ENCODE results near the gene TPSG1.
"Not testable (repeated sequence)": the region's sequence is repeated elsewhere in the genome, so short reads cannot be mapped to it uniquely, and the experiment has no call there.

Gene TPSG1

DNA sequence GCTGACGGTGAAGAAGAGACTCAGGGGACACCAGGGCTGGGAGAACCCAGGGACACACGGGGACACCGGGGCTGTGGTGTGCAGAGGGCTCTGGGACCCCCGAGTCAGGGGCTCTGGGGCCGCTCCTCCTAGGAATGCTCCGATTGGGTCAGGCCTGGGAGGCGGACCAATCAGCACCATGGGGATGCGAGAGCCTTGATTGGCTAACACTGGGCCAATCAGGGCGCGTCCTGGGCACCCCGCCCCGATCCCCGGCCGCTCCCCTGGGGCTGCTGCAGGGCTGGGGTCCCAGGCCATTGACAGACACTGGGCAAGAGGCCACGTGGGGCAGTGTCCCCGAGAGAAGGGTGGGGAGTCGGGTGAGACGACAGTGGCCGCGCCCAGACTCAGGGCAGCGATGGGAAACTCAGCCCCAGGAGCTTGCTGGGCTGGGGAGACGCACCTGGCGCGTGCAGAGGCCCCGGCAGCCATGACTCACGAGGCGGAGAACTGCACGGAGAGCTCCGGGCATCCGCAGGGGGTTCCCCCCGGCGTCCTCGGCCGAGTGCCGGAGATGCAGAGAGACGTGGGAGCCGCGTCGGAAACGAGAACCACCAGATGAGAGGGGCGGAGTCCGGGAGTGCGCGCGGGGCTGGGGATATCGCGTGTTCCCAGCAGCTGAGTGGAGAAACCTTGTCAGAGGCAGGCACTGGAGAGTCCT lies 7.1 kb upstream of the TPSG1 start:
- not testable (repeated sequence) for FAIRE-seq; DNase-seq (ENCODE audit: insufficient read length, low spot score)

DNA sequence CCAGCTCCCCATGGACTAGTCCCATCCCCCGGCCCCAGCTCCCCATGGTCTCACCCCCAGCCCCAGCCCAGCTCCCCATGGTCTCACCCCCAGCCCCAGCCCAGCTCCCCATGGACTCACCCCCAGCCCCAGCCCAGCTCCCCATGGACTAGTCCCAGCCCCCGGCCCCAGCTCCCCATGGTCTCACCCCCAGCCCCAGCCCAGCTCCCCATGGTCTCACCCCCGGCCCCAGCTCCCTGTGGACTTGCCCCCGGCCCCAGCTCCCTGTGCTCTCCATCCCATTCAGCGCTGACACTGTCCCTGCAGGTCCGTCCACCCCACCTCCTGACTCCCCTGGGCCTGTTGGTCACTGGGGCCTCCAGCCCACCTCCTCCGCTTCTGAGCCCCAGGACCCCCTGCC lies 6.2 kb upstream of the TPSG1 start:
- not testable (repeated sequence) for DNase-seq (ENCODE audit: insufficient read length, low spot score); FAIRE-seq

DNA sequence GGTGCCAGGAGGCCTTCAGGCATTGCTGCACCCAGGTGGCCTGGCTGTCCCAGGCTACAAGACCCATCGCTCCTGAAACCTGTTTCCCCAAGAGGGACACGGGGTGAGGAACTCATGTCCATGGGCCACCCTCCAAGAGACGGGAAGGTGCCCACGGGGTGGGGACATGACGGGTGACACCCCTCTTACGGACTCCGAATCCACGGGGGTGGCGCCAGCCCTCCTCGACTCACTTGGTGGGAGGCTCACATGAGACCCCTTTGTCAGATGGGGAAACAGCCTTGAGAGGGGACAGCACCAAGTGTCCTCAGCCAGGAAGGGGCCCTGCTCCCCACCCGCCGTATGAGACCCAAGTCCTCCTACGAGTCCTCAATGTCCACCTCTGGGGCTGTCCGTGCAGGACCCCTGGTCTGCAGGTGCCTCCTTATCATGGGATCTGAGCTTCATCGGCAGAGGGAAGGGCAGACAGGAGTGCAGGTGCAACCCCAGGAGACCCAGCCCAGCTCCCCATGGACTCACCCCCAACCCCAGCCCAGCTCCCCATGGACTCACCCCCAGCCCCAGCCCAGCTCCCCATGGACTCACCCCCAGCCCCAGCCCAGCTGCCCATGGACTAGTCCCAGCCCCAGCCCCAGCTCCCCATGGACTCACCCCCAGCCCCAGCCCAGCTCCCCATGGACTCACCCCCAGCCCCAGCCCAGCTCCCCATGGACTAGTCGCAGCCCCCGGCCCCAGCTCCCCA lies 5.6 kb upstream of the TPSG1 start:
- not testable (repeated sequence) for DNase-seq (ENCODE audit: insufficient read length, low spot score); FAIRE-seq

DNA sequence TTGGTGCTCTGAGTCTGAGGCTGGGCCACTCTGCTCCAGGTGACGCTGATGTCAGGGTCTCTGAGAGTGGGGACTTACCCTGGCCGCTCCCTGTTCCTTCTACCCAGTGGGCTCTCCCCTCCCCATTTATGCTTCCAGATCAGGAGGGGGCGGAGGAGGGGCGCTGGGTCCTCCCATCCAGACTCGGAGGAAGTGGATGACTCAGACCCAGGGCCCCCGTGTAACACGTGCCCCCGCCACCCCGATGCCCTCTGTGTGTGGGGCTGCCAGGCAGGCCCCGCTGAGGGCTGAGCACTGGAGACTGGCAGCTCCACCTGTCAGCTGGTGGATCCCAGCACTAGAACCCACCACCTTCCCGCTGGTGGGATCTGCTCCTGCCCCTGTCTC lies 5.0 kb upstream of the TPSG1 start, which contains the start of gene TPSB2:
Gene TPSB2 (minus strand): TSS at position 101 of the 387 bp plus-strand sequence. CDS start 233 bp downstream, outside the sequence.
- not testable (repeated sequence) for FAIRE-seq

DNA sequence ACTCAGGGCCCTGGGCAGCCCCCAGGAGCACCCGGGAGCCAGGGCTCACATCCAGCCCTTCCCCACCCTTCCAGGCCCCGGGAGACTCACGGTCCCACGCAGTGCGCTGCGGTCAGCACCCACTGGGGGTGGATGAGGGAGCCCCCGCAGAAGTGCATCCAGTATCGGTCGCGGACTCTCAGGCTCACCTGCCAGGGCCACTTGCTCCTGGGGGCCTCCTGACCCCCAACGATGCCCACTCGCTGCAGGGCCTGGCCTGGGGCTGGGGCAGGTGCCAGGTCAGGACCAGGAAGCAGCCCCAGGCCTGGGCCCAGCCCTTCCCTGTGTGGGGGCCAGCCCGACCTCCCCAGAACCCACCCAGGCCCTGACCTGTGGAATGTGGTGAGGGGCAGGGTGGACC lies 4.4 kb upstream of the TPSG1 start:
- not testable (repeated sequence) for FAIRE-seq

More for the DNA sequence above, 5.0 kb upstream of the TPSG1 start, which contains the start of gene TPSB2:
- DNase-seq (ENCODE audit: insufficient read length, low spot score) = not testable (repeated sequence)

DNA sequence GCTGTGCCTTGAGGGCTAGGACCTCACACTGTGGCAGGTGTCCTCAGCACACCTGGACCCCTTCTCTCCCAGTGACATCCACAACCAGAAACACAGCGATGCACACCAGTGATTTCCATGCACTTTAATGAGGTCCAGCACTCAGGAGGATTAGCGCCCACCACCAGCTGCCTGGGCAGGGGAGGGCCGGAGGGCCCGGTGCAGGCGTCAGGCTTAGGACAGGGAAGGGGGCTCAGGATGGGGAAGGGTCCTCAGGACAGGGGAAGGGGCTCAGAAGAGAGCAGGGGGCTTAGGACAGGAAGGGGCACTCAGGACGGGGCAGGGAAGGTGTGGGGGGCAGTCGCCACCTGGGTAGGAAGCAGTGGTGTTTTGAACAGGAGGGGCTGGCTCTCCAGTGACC lies 3.2 kb upstream of the TPSG1 start:
- DNase-seq (ENCODE audit: insufficient read length, low spot score) = not testable (repeated sequence)
- FAIRE-seq = peak; percentile 98

More for the DNA sequence above, 4.4 kb upstream of the TPSG1 start:
- not testable (repeated sequence) for DNase-seq (ENCODE audit: insufficient read length, low spot score)

DNA sequence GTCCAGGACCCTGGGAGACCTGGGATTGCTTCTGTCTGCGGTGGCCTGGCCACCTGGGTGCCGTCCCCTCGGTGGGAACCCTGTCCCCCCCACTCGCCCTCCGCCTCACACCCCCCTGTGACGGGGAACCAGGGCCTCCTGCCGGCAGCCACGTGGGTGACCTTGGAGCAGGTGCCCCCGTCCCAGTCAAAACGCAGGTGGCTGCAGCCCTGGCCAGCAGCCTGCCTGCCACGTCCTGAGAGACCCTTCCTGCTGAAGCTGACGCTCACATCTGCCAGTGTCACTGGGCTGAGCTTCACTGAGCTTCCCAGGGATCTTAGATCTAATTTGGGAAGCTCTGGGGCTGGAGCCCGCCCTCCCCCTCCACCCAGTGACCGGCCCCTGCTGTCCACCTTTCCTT lies 1.6 kb upstream of the TPSG1 start:
- not testable (repeated sequence) for DNase-seq (ENCODE audit: insufficient read length, low spot score); FAIRE-seq

DNA sequence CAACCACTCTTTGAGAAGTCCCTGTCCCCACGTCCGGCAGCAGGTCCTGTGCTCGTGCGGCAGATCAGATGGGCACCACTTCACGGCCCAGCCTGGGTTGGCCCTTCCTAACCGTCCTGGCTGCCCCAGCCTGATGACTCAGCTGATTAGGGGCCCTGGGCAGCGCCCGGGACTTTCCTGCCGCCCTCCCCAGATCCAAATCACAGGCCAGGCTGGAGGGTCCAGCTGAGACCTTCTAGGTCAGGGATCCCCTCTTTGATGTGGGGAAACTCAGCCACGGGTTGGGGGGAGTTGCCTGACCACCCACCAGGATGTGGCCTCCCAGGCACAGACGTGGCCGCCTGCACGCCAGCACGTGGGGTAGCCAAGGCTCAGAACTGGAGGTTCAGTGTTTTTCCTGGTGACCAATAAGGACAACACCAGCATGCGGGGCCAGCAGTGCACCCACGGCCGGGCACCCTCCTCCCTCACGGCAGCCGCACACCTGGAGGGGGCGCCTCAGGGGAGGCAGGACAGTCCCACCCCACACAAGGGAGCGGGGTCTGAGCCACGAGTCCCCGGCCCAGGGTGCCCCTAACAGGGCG lies 752 bp upstream of the TPSG1 start:
- FAIRE-seq = peak; percentile 48
- not testable (repeated sequence) for DNase-seq (ENCODE audit: insufficient read length, low spot score)

DNA sequence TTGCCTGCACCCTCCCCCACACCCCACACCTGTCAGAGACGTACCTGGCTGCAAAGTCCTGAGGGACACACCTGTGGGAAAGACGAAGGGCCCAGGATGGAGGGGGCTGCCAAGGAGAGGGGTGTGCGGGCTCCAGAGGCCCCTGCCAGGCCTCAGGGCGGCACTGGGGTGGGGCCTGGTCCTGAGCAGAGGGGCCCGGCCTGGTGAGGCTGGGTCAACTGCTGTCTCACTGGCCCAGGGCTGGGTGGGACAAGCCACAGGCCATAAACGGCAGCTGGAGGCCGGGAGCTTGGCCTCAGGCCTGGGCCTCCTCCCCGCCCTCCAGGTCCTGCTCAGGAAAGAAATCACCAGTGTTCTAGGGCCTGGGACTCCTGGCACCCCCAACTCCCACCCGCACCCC lies 510 bp downstream of the TPSG1 start:
- no peak for FAIRE-seq
- DNase-seq (ENCODE audit: insufficient read length, low spot score) = no peak

DNA sequence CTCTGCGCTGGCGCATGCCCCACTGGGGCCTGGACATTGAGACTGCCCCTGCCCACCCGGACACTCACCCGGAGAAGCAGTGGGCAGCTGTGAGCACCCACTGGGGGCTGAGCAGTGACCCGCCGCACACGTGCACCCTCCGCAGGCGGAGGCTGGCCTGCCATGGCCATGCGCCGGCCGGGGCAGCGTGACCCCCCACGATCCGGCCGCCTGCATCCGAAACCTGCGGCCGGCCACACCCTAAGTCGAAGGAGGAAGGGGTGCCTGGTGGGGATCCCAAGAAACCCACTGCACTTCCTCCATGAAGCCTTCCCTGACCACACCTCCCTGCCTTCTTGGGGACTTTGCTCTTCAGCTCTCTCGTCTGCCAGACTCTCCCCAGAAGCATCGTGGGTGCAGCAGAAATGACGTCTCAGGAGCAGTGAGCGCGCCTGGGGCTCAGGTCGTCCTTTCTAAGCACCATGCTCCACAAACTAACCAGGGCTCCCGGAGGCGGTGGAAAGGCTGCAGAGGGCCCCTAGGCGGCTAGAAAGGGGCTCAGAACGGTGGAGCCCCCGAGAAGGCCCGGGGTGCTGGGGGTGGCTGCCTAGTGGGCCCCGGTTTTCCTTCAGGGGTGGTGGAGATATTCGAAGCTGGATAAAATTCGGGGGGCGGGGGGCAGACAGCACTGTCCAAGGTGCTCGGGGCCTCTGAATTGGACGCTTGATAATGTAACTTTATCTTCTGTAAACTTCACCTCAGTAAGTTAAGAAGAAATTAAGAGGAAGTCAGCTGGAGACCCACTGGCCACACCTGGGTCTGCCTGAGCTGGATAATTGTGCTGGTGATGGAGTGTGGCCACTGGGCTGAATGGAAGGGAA lies 1.5 kb downstream of the TPSG1 start:
- DNase-seq (ENCODE audit: insufficient read length, low spot score) (no peak), FAIRE-seq (no peak)

DNA sequence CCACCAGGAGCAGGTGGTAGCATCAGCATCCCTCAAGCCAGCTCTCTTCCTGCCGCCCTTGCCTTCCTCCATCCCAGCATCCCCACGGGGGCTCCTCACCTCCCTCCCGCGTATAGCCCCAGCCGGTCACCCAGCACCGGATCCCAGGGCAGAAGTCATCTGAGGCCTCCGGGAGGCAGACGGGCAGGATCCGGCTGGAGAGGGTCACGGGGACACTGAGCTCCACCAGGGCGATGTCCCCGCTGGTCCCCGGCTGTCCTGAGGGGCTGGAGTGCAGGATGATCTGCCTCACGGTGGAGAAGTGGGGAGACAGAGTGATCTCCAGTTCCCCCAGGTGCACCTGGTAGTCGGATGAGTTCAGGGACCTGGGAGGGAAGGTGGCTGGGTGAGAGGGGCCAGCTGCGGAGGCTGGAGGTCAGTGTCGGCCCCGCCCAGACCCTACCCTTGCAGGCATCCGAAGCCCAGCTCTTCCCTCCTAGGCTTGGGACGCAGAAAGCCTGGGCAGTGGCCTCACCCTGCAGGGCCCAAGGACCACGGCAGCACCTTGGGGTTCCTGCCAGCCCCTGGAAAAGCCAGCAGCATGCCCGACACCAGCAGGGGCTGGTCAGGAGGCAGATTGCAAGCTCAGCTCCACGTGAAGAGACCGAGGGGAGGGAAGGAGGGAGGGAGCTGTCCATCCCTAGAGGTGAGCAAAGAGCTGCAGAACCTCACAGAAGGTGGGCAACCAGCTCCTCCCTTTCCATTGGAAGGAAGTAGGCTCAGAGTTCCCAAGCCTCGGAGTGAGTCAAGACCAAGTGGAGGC lies 2.3 kb downstream of the TPSG1 start:
- no peak for DNase-seq (ENCODE audit: insufficient read length, low spot score)
- FAIRE-seq = no peak

DNA sequence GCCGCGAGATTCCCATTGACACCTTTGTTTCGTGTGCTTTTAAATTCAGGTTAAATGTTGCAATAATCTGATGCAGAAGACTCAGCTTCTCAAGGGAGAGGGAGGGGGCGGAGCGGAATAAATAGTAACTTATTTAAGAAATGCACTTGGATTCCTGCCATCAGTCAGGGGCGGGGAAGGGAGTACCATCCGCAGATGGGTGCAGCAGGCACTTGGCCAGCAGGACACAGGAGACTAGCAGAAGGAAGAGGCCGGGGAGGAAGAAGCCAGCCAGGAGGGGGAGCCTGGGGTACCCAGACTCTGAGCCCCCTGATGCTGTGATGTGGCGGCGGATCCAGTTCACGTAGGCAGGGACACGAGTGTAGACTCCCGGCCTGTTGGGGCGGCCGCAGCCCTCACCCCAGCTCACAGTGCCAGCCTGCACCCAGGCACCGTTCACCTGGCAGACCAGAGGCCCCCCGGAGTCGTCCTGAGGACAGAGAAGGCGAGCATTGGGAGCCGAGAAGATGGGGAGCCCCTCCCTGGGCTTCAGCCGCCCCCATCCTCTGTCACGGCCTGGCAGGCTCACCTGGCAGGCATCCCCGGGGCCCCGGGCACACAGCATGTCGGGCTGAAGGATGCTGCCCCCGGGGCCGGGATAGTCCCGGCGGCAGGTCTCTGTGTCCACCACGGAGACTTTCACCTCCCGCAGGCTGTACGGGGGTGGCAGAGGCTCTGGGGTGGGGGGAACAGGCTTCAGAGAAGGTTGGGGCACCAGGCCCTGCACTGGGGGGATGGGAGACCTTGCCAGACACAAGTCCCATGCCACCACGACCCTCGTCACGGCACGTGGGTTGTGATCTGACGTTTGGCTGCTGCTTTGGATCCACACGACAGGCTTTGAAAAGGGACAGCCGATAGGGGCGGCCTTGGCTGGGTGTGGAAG lies 3.2 kb downstream of the TPSG1 start:
- DNase-seq (ENCODE audit: insufficient read length, low spot score) = no peak
- no peak for FAIRE-seq

DNA sequence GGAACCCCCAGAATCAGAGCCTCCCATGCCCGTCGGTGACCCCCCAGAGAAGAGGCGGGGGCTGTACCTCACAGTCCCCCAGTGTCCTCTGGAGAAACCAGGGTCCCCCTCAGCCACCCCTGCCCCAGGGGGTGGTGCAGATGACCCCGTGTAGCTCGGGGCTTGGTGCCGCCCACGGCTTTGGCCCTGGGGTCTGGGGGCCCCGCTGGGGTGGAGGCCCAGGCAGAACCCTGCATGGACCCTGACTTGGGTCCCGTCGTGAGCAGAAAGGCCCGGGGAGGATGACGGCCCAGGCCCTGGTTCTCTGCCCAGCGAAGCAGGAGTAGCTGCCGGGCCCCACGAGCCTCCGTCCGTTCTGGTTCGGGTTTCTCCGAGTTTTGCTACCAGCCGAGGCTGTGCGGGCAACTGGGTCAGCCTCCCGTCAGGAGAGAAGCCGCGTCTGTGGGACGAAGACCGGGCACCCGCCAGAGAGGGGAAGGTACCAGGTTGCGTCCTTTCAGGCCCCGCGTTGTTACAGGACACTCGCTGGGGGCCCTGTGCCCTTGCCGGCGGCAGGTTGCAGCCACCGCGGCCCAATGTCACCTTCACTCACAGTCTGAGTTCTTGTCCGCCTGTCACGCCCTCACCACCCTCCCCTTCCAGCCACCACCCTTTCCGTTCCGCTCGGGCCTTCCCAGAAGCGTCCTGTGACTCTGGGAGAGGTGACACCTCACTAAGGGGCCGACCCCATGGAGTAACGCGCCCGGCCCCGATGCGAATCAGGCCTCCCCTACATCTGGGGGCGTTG lies 4.0 kb downstream of the TPSG1 start:
- DNase-seq (ENCODE audit: insufficient read length, low spot score) (no peak), FAIRE-seq (no peak)

DNA sequence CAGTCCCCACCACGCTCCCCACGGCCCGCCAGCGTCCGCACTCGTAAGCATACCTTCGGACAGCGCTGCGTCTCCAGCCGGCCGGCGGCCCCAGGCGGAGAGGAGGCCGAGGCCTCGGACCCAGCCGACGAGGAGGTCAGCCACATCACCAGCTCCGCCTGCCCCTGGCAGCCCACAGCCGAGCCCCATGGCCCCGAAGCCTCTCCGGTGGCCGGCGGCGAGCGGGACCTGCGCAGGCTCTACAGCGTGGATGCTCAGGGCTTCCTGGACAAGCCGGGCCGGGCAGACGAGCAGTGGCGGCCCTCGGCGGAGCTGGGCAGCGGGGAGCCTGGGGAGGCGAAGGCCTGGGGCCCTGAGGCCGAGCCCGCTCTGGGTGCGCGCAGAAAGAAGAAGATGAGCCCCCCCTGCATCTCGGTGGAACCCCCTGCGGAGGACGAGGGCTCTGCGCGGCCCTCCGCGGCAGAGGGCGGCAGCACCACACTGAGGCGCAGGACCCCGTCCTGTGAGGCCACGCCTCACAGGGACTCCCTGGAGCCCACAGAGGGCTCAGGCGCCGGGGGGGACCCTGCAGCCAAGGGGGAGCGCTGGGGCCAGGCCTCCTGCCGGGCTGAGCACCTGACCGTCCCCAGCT lies 4.9 kb downstream of the TPSG1 start:
- FAIRE-seq (no peak), DNase-seq (ENCODE audit: insufficient read length, low spot score) (no peak)

DNA sequence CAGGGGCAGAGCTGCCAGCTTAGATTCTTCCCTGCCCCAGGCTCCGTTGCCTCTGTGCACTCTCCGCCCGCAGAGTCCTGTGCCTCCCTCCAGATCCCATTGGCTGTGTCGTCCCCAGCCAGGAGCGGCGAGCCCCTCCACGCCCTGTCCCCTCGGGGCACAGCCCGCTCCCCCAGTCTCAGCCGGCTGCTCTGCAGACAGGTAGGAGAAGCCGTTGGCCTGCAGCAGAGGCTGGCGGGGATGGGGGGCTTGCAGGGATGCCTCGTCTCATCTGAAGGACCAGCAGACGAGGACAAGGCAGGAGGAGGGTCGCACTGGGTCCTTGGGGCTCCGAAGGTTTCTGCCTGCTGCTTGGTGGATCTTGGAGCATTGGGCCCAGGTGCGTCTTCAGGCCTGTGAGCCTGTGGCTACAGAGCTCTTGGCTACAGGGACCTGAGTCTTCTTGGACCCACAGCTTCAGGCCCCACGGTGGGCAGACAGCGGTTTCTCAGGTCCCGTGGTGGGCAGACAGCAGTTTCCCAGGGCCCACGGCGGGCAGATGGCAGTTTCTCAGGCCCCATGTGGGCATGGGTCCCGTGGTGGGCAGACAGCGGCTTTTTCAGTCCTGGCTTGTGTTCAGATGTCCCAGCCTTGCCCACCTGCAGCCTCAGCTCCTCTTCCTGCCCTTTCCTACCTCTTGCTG lies 6.0 kb downstream of the TPSG1 start:
- DNase-seq (ENCODE audit: insufficient read length, low spot score) (no peak), FAIRE-seq (no peak)

DNA sequence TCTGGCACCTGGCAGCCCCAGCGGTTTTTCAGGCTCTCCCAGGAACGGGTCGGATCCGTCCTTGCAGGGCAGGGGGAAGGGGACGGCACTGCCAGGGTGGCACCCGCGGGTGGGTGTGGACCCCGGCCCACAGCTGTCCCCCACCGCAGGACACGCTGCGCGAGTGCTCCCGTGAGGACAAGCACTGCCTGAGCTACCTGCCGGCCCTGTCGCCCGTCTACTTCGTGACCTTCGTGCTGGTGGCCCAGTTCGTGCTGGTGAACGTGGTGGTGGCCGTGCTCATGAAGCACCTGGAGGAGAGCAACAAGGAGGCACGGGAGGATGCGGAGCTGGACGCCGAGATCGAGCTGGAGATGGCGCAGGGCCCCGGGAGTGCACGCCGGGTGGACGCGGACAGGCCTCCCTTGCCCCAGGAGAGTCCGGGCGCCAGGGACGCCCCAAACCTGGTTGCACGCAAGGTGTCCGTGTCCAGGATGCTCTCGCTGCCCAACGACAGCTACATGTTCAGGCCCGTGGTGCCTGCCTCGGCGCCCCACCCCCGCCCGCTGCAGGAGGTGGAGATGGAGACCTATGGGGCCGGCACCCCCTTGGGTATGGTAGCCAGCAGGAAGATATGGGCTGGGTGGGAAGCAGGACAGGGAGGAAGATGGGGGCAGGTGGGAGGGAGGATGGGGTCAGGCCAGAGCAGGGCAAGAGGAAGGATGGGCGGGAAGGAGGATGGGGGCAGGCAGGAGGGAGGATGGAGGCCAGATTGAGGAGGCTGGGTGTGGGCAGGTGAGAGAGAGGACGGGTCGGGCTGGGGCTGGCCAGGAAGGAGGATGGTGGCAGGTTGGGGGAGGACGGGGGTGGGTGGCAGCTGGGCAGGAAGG lies 6.8 kb downstream of the TPSG1 start:
- no peak for DNase-seq (ENCODE audit: insufficient read length, low spot score)
- no peak for FAIRE-seq

All from HTR-8/SVneo (cell line).